ENCODE data around the gene SLC29A2. TPM values are rescaled to one million over a fixed set of nuclear protein-coding genes. Genes with fewer than 3 reads are reported as not detected.

Gene SLC29A2
- total RNA-seq, 1 experiment from 2014 or later = 40.4 TPM

- Mint-ChIP-seq H3K36me3 (ENCODE audit: insufficient read depth, unreplicated experiment) (peaks cover 20% of the 10 kb centered on the region), H3K27ac (ENCODE audit: unreplicated experiment) (no peak overlapping the region), H3K4me1 (ENCODE audit: low read depth, unreplicated experiment) (peaks cover 18% of the 10 kb centered on the region), H3K27me3 (ENCODE audit: unreplicated experiment) (peaks cover 6% of the 10 kb centered on the region), H3K4me3 (ENCODE audit: low read depth, unreplicated experiment) (no peak overlapping the region), H3K9me3 (ENCODE audit: low read depth, unreplicated experiment) (no peaks in the 10 kb centered on the region)
- intact Hi-C loops (cut with micrococcal nuclease; ENCODE audit: unreplicated experiment) = no loop called here
- peak; percentile 90 for TF ChIP-seq CTCF (IDR thresholded peaks at IDR 0.05; ENCODE audit: unreplicated experiment)
- CTCF ChIA-PET = interaction anchor here (1.0 kb wide), 1 partner anchor 17 kb away, joined by 7 read pairs; no protein-coding TSS in a partner anchor
- BruUV-seq (replicated peaks) = no TSS peak
- DNase-seq = peak; percentile 83
Measured at GRCh38 chr11:66328302-66329144, 43.0 kb downstream of the SLC29A2 start.

- no peaks in the 10 kb centered on the region for H3K9me3 Mint-ChIP-seq (ENCODE audit: low read depth, unreplicated experiment)
- peaks cover 11% of the 10 kb centered on the region for H3K27me3 Mint-ChIP-seq (ENCODE audit: unreplicated experiment)
- no TSS peak for BruUV-seq (replicated peaks)
- H3K4me1 Mint-ChIP-seq (ENCODE audit: low read depth, unreplicated experiment) = peaks cover 18% of the 10 kb centered on the region
- CTCF ChIA-PET = no interaction called here
- intact Hi-C loops (cut with micrococcal nuclease; ENCODE audit: unreplicated experiment) = no loop called here
- no peak for TF ChIP-seq CTCF (IDR thresholded peaks at IDR 0.05; ENCODE audit: unreplicated experiment)
- H3K4me3 Mint-ChIP-seq (ENCODE audit: low read depth, unreplicated experiment) = no peak overlapping the region
- peaks cover 17% of the 10 kb centered on the region for H3K36me3 Mint-ChIP-seq (ENCODE audit: insufficient read depth, unreplicated experiment)
- no peak for DNase-seq
- no peak overlapping the region for H3K27ac Mint-ChIP-seq (ENCODE audit: unreplicated experiment)
Measured at GRCh38 chr11:66328031-66328301, 43.6 kb downstream of the SLC29A2 start.

GRCh38 chr11:66327171-66328030 is 44.2 kb downstream of the SLC29A2 start:
- H3K4me3 Mint-ChIP-seq (ENCODE audit: low read depth, unreplicated experiment) = no peak overlapping the region

More at GRCh38 chr11:66327171-66328030, 44.2 kb downstream of the SLC29A2 start:
- CTCF ChIA-PET = interaction anchor here (0.5 to 0.8 kb wide), 2 partner anchors 15 to 24 kb away, joined by 3 read pairs; no protein-coding TSS in a partner anchor
- Mint-ChIP-seq H3K27me3 (ENCODE audit: unreplicated experiment) (peaks cover 17% of the 10 kb centered on the region), H3K4me1 (ENCODE audit: low read depth, unreplicated experiment) (peaks cover 18% of the 10 kb centered on the region), H3K9me3 (ENCODE audit: low read depth, unreplicated experiment) (no peaks in the 10 kb centered on the region), H3K36me3 (ENCODE audit: insufficient read depth, unreplicated experiment) (peaks cover 12% of the 10 kb centered on the region), H3K27ac (ENCODE audit: unreplicated experiment) (no peak overlapping the region)
- no peak for TF ChIP-seq CTCF (IDR thresholded peaks at IDR 0.05; ENCODE audit: unreplicated experiment)
- intact Hi-C loops (cut with micrococcal nuclease; ENCODE audit: unreplicated experiment) = no loop called here
- no TSS peak for BruUV-seq (replicated peaks)
- DNase-seq = no peak
